HCT116 (cell line): ENCODE measurements around the gene C1orf21. TPM values are rescaled to one million over a fixed set of nuclear protein-coding genes. Genes with fewer than 3 reads are reported as not detected.

Experiments
- ATAC-seq: fragments of 200-7000 bp; cut with Tn5 transposase; 2 replicates; pipeline ENCODE4 v1.9.1; 2020; ENCODE audit warnings: mild to moderate bottlenecking, moderate library complexity
- BruUV-seq: library from RNA; stranded (reverse); fragments of 400-500 nt; replicated peaks from 2 replicates; lab custom pipeline; 2021; lab: Mats Ljungman, UMichigan
- CTCF ChIA-PET: fragments of 300-600 bp; sonication (Branson Sonifier 250); formaldehyde crosslinking; loops from one replicate; lab custom pipeline; 2021; ENCODE audit warnings: antibody characterized with exemption; lab: Charles Lee
- POLR2A ChIA-PET: fragments of 300-600, 350-600 bp; sonication (Branson Sonifier 250); formaldehyde crosslinking; loops from one replicate; lab custom pipeline; 2021; ENCODE audit warnings: antibody characterized with exemption; lab: Charles Lee
- RAD21 ChIA-PET, 2 experiments: fragments of 300-600 bp; sonication (Branson Sonifier 250); formaldehyde crosslinking; loops; one replicate each; lab custom pipeline; 2023; ENCODE audit warnings: low total read pairs in 2 of 2; ENCODE audit not compliant: uncharacterized antibody in 2 of 2, unreplicated experiment in 2 of 2, low non-redundant PET in 1 of 2; lab: Charles Lee
- DNase-seq: peaks from one replicate; pipeline ENCODE4 v3.0.0-alpha.2; 2010; ENCODE audit warnings: low read depth, low spot score
- H2AFZ ChIP-seq: fragments of 200-600 bp; shearing (Covaris generic), sonication (generic); 2 replicates; pipeline ENCODE4 v1.6.1; 2017; ENCODE audit warnings: low read depth, mixed run types, mixed read lengths, antibody characterized with exemption, low read length; ENCODE audit not compliant: poor library complexity, severe bottlenecking
- H3K27ac ChIP-seq: 2 replicates; pipeline ENCODE4 v1.5.1; 2012; ENCODE audit warnings: low read depth, low read length
- H3K27me3 ChIP-seq: fragments of 200-600 bp; sonication (generic); 2 replicates; pipeline ENCODE4 v1.6.1; 2016; ENCODE audit warnings: mixed run types, low read length, mixed read lengths; ENCODE audit not compliant: insufficient read depth
- H3K36me3 ChIP-seq, 2 experiments: fragments of 200-500 bp in 1 of 2; fragments of 200-600 bp in 1 of 2; sonication (Bioruptor generic) in 1 of 2; sonication (generic) in 1 of 2; 2 replicates each; pipeline versions ENCODE4 v1.5.1 to v1.6.1; 2014 to 2016; ENCODE audit warnings: low read length in 2 of 2, inconsistent platforms in 1 of 2, mixed read lengths in 1 of 2, mixed run types in 1 of 2; ENCODE audit not compliant: insufficient read depth in 2 of 2, control insufficient read depth in 1 of 2
- H3K4me1 ChIP-seq, 2 experiments: fragments of 200-600 bp in 1 of 2; sonication (generic) in 1 of 2; 2 replicates each; pipeline versions ENCODE4 v1.5.1 to v1.6.1; 2012 to 2017; ENCODE audit warnings: low read length in 2 of 2, inconsistent platforms in 1 of 2, mild to moderate bottlenecking in 1 of 2, mixed read lengths in 1 of 2, mixed run types in 1 of 2, moderate library complexity in 1 of 2; ENCODE audit not compliant: insufficient read depth in 2 of 2, control insufficient read depth in 1 of 2
- H3K4me2 ChIP-seq: fragments of 200-600 bp; sonication (generic); 2 replicates; pipeline ENCODE4 v1.6.1; 2017; ENCODE audit warnings: mixed run types, low read length, mixed read lengths
- H3K4me3 ChIP-seq, 2 experiments: fragments of 200-600 bp in 1 of 2; sonication (generic) in 1 of 2; replicated peaks in 1 of 2; 2 replicates each; pipeline ENCODE4 v1.5.1; 2011 to 2016; ENCODE audit warnings: low read length in 2 of 2, control low read depth in 1 of 2, low read depth in 1 of 2, mild to moderate bottlenecking in 1 of 2, mixed read lengths in 1 of 2, mixed run types in 1 of 2
- H3K79me2 ChIP-seq: fragments of 200-600 bp; sonication (generic); 2 replicates; pipeline ENCODE4 v1.6.1; 2017; ENCODE audit warnings: mild to moderate bottlenecking, mixed run types, low read length, moderate library complexity, mixed read lengths; ENCODE audit not compliant: insufficient read depth
- H3K9ac ChIP-seq: fragments of 200-600 bp; sonication (generic); 2 replicates; pipeline ENCODE4 v1.6.1; 2016; ENCODE audit warnings: low read length, mixed read lengths
- H3K9me2 ChIP-seq: fragments of 200-600 bp; sonication (generic), shearing (Covaris generic); 2 replicates; pipeline ENCODE4 v1.6.1; 2017; ENCODE audit warnings: mixed run types, mild to moderate bottlenecking, moderate library complexity; ENCODE audit not compliant: insufficient read depth
- H3K9me3 ChIP-seq, 2 experiments: fragments of 200-500 bp in 1 of 2; fragments of 200-600 bp in 1 of 2; sonication (Bioruptor generic) in 1 of 2; sonication (generic) in 1 of 2; 2 replicates each; pipeline ENCODE4 v1.6.1; 2014 to 2017; ENCODE audit warnings: low read length in 2 of 2, mixed read lengths in 2 of 2, inconsistent platforms in 1 of 2, low read depth in 1 of 2, mild to moderate bottlenecking in 1 of 2, mixed run types in 1 of 2, moderate library complexity in 1 of 2; ENCODE audit not compliant: control insufficient read depth in 1 of 2, insufficient read depth in 1 of 2
- H4K20me1 ChIP-seq: fragments of 200-600 bp; sonication (generic), shearing (Covaris generic); 2 replicates; pipeline ENCODE4 v1.6.1; 2017; ENCODE audit warnings: mixed run types, mild to moderate bottlenecking, moderate library complexity; ENCODE audit not compliant: insufficient read depth
- CEBPB ChIP-seq: IDR thresholded peaks from 2 replicates; pipeline ENCODE4 v1.6.1; 2012; ENCODE audit warnings: low read depth
- ELF1 ChIP-seq: IDR thresholded peaks from 2 replicates; pipeline ENCODE4 v1.6.1; 2012; ENCODE audit warnings: low read depth, borderline replicate concordance
- JUND ChIP-seq: IDR thresholded peaks from 2 replicates; pipeline ENCODE4 v1.6.1; 2012
- REST ChIP-seq: IDR thresholded peaks from 2 replicates; pipeline ENCODE4 v1.6.1; 2012; ENCODE audit warnings: low read depth
- YY1 ChIP-seq: IDR thresholded peaks from 2 replicates; pipeline ENCODE4 v1.6.1; 2011; ENCODE audit warnings: low read length, low read depth, moderate library complexity, mild to moderate bottlenecking; ENCODE audit not compliant: insufficient replicate concordance; ENCODE audit errors: extremely low read depth
- ZNF274 ChIP-seq: fragments of 200-500 bp; sonication (Bioruptor generic); IDR thresholded peaks from 2 replicates; pipeline ENCODE4 v1.6.1; 2014; ENCODE audit warnings: mild to moderate bottlenecking, low read depth, low read length, inconsistent platforms
- intact Hi-C: fragments of 100-400 bp; cut with micrococcal nuclease; formaldehyde crosslinking; loops from 2 replicates; pipeline ENCODE4 v1.10.0; 2022
- total RNA-seq: library from RNA; stranded (reverse); gene quantifications from one replicate; pipeline ENCODE4 v1.2.1, GENCODE V29; 2021; ENCODE audit not compliant: unreplicated experiment

Gene C1orf21
- total RNA-seq, 1 experiment from 2014 or later: 8.9 TPM

GRCh38 chr1:184494929-184495328 is 108.1 kb downstream of the C1orf21 start:
- Histone ChIP-seq H3K4me1 (peaks cover 6 to 16% of the 10 kb centered on the region in 2 experiments), H3K79me2 (no peaks in the 10 kb centered on the region), H3K27ac (no peak overlapping the region), H3K9me3 (no peaks in the 10 kb centered on the region), H3K36me3 (no peaks in the 10 kb centered on the region), H3K9ac (no peak overlapping the region), H3K27me3 (no peaks in the 10 kb centered on the region), H3K4me3 (no peak overlapping the region), H3K9me2 (no peaks in the 10 kb centered on the region), H2AFZ (no peak overlapping the region), H4K20me1 (no peaks in the 10 kb centered on the region), H3K4me2 (no peak overlapping the region)
- CTCF ChIA-PET: no interaction called here
- DNase-seq: no peak
- no peak for ATAC-seq
- TF ChIP-seq ELF1 (no peak), CEBPB (no peak), ZNF274 (no peak), YY1 (no peak), JUND (no peak), REST (no peak)
- no TSS peak for BruUV-seq
- intact Hi-C loops: no loop called here
- POLR2A ChIA-PET: no interaction called here
- RAD21 ChIA-PET: no interaction called here
